Suppressor macrophage treated with lipopolysaccharide for 4 hours (primary cell): ENCODE results near the gene AP2S1.
"Not testable (repeated sequence)": the region's sequence is repeated elsewhere in the genome, so short reads cannot be mapped to it uniquely, and the experiment has no call there.

ENCODE experiments used
- DNase-seq: peaks from one replicate; pipeline ENCODE4 v3.0.0-alpha.2; 2020

AP2S1 gene

GRCh38 chr19:46850228-46851203 is at the start of gene AP2S1:
TSS of gene AP2S1 (minus strand) at chr19:46850846. CDS start at chr19:46850766, 80 bp downstream.
- peak; percentile 96 for DNase-seq

GRCh38 chr19:46900341-46900740 is 49.7 kb upstream of the AP2S1 start:
- no peak for DNase-seq

- no peak for DNase-seq
Observed at GRCh38 chr19:46898731-46899130, 48.1 kb upstream of the AP2S1 start.

- no peak for DNase-seq
Observed at GRCh38 chr19:46896076-46896794, 45.6 kb upstream of the AP2S1 start.

GRCh38 chr19:46892252-46893179 is 41.9 kb upstream of the AP2S1 start:
- DNase-seq: no peak

GRCh38 chr19:46890423-46891170 is 40.0 kb upstream of the AP2S1 start:
- DNase-seq: no peak

- peak; percentile 41 for DNase-seq
Observed at GRCh38 chr19:46887240-46887782, 36.7 kb upstream of the AP2S1 start.

- DNase-seq: no peak
Observed at GRCh38 chr19:46886546-46887239, 36.0 kb upstream of the AP2S1 start.

GRCh38 chr19:46885411-46885810 is 34.8 kb upstream of the AP2S1 start:
- DNase-seq: no peak

GRCh38 chr19:46882751-46883150 is 32.1 kb upstream of the AP2S1 start:
- DNase-seq: not testable (repeated sequence)

- DNase-seq: no peak
Observed at GRCh38 chr19:46882034-46882433, 31.4 kb upstream of the AP2S1 start.

GRCh38 chr19:46881092-46881491 is 30.4 kb upstream of the AP2S1 start:
- no peak for DNase-seq

GRCh38 chr19:46880431-46880830 is 29.8 kb upstream of the AP2S1 start:
- DNase-seq: no peak

- no peak for DNase-seq
Observed at GRCh38 chr19:46878613-46879375, 28.1 kb upstream of the AP2S1 start.

GRCh38 chr19:46875657-46876056 is 25.0 kb upstream of the AP2S1 start:
- no peak for DNase-seq

GRCh38 chr19:46875234-46875633 is 24.6 kb upstream of the AP2S1 start:
- no peak for DNase-seq

GRCh38 chr19:46872967-46873366 is 22.3 kb upstream of the AP2S1 start:
- no peak for DNase-seq

GRCh38 chr19:46871173-46871572 is 20.5 kb upstream of the AP2S1 start:
- DNase-seq: not testable (repeated sequence)

- DNase-seq: no peak
Observed at GRCh38 chr19:46868025-46868802, 17.6 kb upstream of the AP2S1 start.
